ENCODE measurements around the gene CATSPERD.

The CATSPERD gene

GRCh38 chr19:5719961-5720790 lies at the start of gene CATSPERD, which contains the start of gene LONP1:
TSS of gene CATSPERD (plus strand) at chr19:5720637. CDS start at chr19:5720738, 101 bp downstream.
TSS of gene LONP1 (minus strand) at chr19:5720146. CDS start at chr19:5720132, 14 bp downstream.
- peak; percentile 98 for DNase-seq (ENCODE audit: low spot score)

- no peak for DNase-seq (ENCODE audit: low spot score)
Observed at GRCh38 chr19:5671600-5671999, 48.8 kb upstream of the CATSPERD start.

- DNase-seq (ENCODE audit: low spot score), result no peak
Observed at GRCh38 chr19:5672708-5673459, 47.6 kb upstream of the CATSPERD start.

GRCh38 chr19:5673752-5674151 lies 46.7 kb upstream of the CATSPERD start:
- no peak for DNase-seq (ENCODE audit: low spot score)

- no peak for DNase-seq (ENCODE audit: low spot score)
Observed at GRCh38 chr19:5674714-5675113, 45.7 kb upstream of the CATSPERD start.

GRCh38 chr19:5676105-5676771 lies 44.2 kb upstream of the CATSPERD start:
- DNase-seq (ENCODE audit: low spot score), result no peak

- no peak for DNase-seq (ENCODE audit: low spot score)
Observed at GRCh38 chr19:5676772-5677105, 43.7 kb upstream of the CATSPERD start.

- DNase-seq (ENCODE audit: low spot score), result no peak
Observed at GRCh38 chr19:5677136-5677535, 43.3 kb upstream of the CATSPERD start.

GRCh38 chr19:5677580-5677979 lies 42.9 kb upstream of the CATSPERD start:
- DNase-seq (ENCODE audit: low spot score), result no peak

- no peak for DNase-seq (ENCODE audit: low spot score)
Observed at GRCh38 chr19:5678071-5678718, 42.2 kb upstream of the CATSPERD start.

- no peak for DNase-seq (ENCODE audit: low spot score)
Observed at GRCh38 chr19:5679289-5680083, 41.0 kb upstream of the CATSPERD start.

- DNase-seq (ENCODE audit: low spot score), result no peak
Observed at GRCh38 chr19:5680084-5680436, 40.4 kb upstream of the CATSPERD start.

- DNase-seq (ENCODE audit: low spot score), result peak; percentile 98
Observed at GRCh38 chr19:5680437-5681368, 39.7 kb upstream of the CATSPERD start, which contains the start of the genes HSD11B1L and MICOS13. TSS of gene HSD11B1L (plus strand) at chr19:5681027. CDS start at chr19:5684833, 3,806 bp downstream. TSS of gene MICOS13 (minus strand) at chr19:5680516. CDS start at chr19:5680486, 30 bp downstream.

GRCh38 chr19:5681391-5682106 lies 38.9 kb upstream of the CATSPERD start:
- DNase-seq (ENCODE audit: low spot score), result no peak

- no peak for DNase-seq (ENCODE audit: low spot score)
Observed at GRCh38 chr19:5682107-5682482, 38.3 kb upstream of the CATSPERD start.

- no peak for DNase-seq (ENCODE audit: low spot score)
Observed at GRCh38 chr19:5683177-5683886, 37.1 kb upstream of the CATSPERD start.

GRCh38 chr19:5684694-5685430 lies 35.6 kb upstream of the CATSPERD start:
- DNase-seq (ENCODE audit: low spot score), result no peak

- DNase-seq (ENCODE audit: low spot score), result no peak
Observed at GRCh38 chr19:5686326-5686646, 34.2 kb upstream of the CATSPERD start.

All from HuH-7.5 (cell line).